OCI-LY1 (cell line): ENCODE measurements around the gene NACC2.

Experiments used
- H2AFZ ChIP-seq: fragments of 200-600 bp; sonication (generic), shearing (Covaris generic); 2 replicates; pipeline ENCODE4 v1.6.0; 2014; ENCODE audit warnings: antibody characterized with exemption, mild to moderate bottlenecking, low read length
- H3F3A ChIP-seq: fragments of 200-600 bp; sonication (generic), shearing (Covaris generic); 2 replicates; pipeline ENCODE4 v1.6.0; 2014; ENCODE audit warnings: mild to moderate bottlenecking, antibody characterized with exemption, low read length, moderate library complexity; ENCODE audit not compliant: insufficient read depth
- H3K27ac ChIP-seq: fragments of 200-600 bp; sonication (generic); 2 replicates; pipeline ENCODE4 v1.5.1; 2014; ENCODE audit warnings: low read length, mixed run types, mild to moderate bottlenecking, low read depth; ENCODE audit not compliant: poor library complexity, severe bottlenecking
- H3K27me3 ChIP-seq: fragments of 200-600 bp; sonication (generic); 2 replicates; pipeline ENCODE4 v1.6.0; 2014; ENCODE audit warnings: antibody characterized with exemption, mild to moderate bottlenecking, low read length, moderate library complexity; ENCODE audit not compliant: insufficient read depth
- H3K36me3 ChIP-seq: fragments of 200-600 bp; sonication (generic); 2 replicates; pipeline ENCODE4 v1.6.1; 2014; ENCODE audit warnings: mild to moderate bottlenecking, antibody characterized with exemption, low read length, moderate library complexity, mixed read lengths; ENCODE audit not compliant: insufficient read depth
- H3K4me1 ChIP-seq: fragments of 200-600 bp; sonication (generic); 2 replicates; pipeline ENCODE4 v1.5.1; 2014; ENCODE audit warnings: mild to moderate bottlenecking, low read length, moderate library complexity; ENCODE audit not compliant: insufficient read depth, severe bottlenecking
- H3K4me2 ChIP-seq: fragments of 200-600 bp; sonication (generic), shearing (Covaris generic); 2 replicates; pipeline ENCODE4 v1.6.1; 2014; ENCODE audit warnings: low read length
- H3K4me3 ChIP-seq: fragments of 200-600 bp; sonication (generic); 2 replicates; pipeline ENCODE4 v1.5.1; 2014; ENCODE audit warnings: low read length, low read depth, mild to moderate bottlenecking, mixed read lengths; ENCODE audit not compliant: poor library complexity, severe bottlenecking
- H3K79me2 ChIP-seq: fragments of 200-600 bp; shearing (Covaris generic); 2 replicates; pipeline ENCODE4 v1.6.1; 2016; ENCODE audit warnings: mixed run types, low read length, mixed read lengths; ENCODE audit not compliant: insufficient read depth
- H3K9ac ChIP-seq: fragments of 200-600 bp; sonication (generic), shearing (Covaris generic); 2 replicates; pipeline ENCODE4 v1.6.1; 2014; ENCODE audit warnings: mild to moderate bottlenecking, low read length, mixed read lengths
- H3K9me2 ChIP-seq: fragments of 200-600 bp; sonication (generic), shearing (Covaris generic); 2 replicates; pipeline ENCODE4 v1.6.1; 2014; ENCODE audit warnings: low read depth, mild to moderate bottlenecking, low read length, mixed read lengths
- H3K9me3 ChIP-seq: fragments of 200-600 bp; shearing (Covaris generic); 2 replicates; pipeline ENCODE4 v1.6.1; 2014; ENCODE audit warnings: low read length, mixed read lengths
- H4K20me1 ChIP-seq: fragments of 200-600 bp; sonication (generic), shearing (Covaris generic); 2 replicates; pipeline ENCODE4 v1.6.0; 2016; ENCODE audit warnings: mild to moderate bottlenecking, low read length; ENCODE audit not compliant: insufficient read depth
- CTCF ChIP-seq: fragments of 200-600 bp; sonication (generic), shearing (Covaris generic); IDR thresholded peaks from 2 replicates; pipeline ENCODE4 v1.5.1; 2017; ENCODE audit warnings: mild to moderate bottlenecking, antibody characterized with exemption, low read length, moderate library complexity, mixed read lengths
- EZH2 ChIP-seq: fragments of 200-600 bp; sonication (generic), shearing (Covaris generic); IDR thresholded peaks from 2 replicates; pipeline ENCODE4 v1.8.0; 2017; ENCODE audit warnings: borderline replicate concordance, mixed run types, mild to moderate bottlenecking, antibody characterized with exemption, low read length, moderate library complexity, mixed read lengths

Gene NACC2

GRCh38 chr9:136109351-136110081, 14.4 kb upstream of the NACC2 start:
- Histone ChIP-seq H4K20me1 (no peaks in the 10 kb centered on the region), H3K9me3 (no peaks in the 10 kb centered on the region), H3K79me2 (no peaks in the 10 kb centered on the region), H3K9me2 (no peaks in the 10 kb centered on the region), H3K27ac (peak overlapping the region; percentile 45), H3K4me2 (peak overlapping the region; percentile 64), H3K9ac (peak overlapping the region; percentile 54), H3K36me3 (peaks cover 1% of the 10 kb centered on the region; the same call in 1 of the 2 replicates), H3K27me3 (no peaks in the 10 kb centered on the region), H3F3A (no peaks in the 10 kb centered on the region), H2AFZ (no peak overlapping the region), H3K4me3 (peak overlapping the region; percentile 54), H3K4me1 (peaks cover 68% of the 10 kb centered on the region)
- TF ChIP-seq EZH2 (no peak), CTCF (no peak)

GRCh38 chr9:136108648-136109266, 13.7 kb upstream of the NACC2 start:
- TF ChIP-seq CTCF (no peak), EZH2 (no peak)
- no peak overlapping the region for H2AFZ ChIP-seq
- no peaks in the 10 kb centered on the region for H3K79me2 ChIP-seq
- H3K9me3 ChIP-seq, result no peaks in the 10 kb centered on the region
- no peaks in the 10 kb centered on the region for H3K27me3 ChIP-seq
- no peaks in the 10 kb centered on the region for H3K9me2 ChIP-seq
- peak overlapping the region; percentile 64 for H3K4me2 ChIP-seq
- no peaks in the 10 kb centered on the region for H3F3A ChIP-seq
- peaks cover 68% of the 10 kb centered on the region for H3K4me1 ChIP-seq
- no peaks in the 10 kb centered on the region for H4K20me1 ChIP-seq
- peak overlapping the region; percentile 68 for H3K27ac ChIP-seq
- no peaks in the 10 kb centered on the region for H3K36me3 ChIP-seq
- peak overlapping the region; percentile 54 for H3K4me3 ChIP-seq
- H3K9ac ChIP-seq, result peak overlapping the region; percentile 50; the same call in 1 of the 2 replicates

GRCh38 chr9:136107953-136108647, 13.0 kb upstream of the NACC2 start:
- peaks cover 67% of the 10 kb centered on the region for H3K4me1 ChIP-seq

More at GRCh38 chr9:136107953-136108647, 13.0 kb upstream of the NACC2 start:
- H3K27ac ChIP-seq, result peak overlapping the region; percentile 68
- no peaks in the 10 kb centered on the region for H3K79me2 ChIP-seq
- no peaks in the 10 kb centered on the region for H3K36me3 ChIP-seq
- no peaks in the 10 kb centered on the region for H3K27me3 ChIP-seq
- no peak for TF ChIP-seq EZH2
- TF ChIP-seq CTCF, result no peak
- peak overlapping the region; percentile 40; the same call in 1 of the 2 replicates for H3K4me2 ChIP-seq
- H4K20me1 ChIP-seq, result no peaks in the 10 kb centered on the region
- no peaks in the 10 kb centered on the region for H3K9me2 ChIP-seq
- no peak overlapping the region; the same call in 1 of the 2 replicates for H3K9ac ChIP-seq
- H3K9me3 ChIP-seq, result no peaks in the 10 kb centered on the region
- no peaks in the 10 kb centered on the region for H3F3A ChIP-seq
- H3K4me3 ChIP-seq, result peak overlapping the region; percentile 33
- no peak overlapping the region for H2AFZ ChIP-seq
